ENCODE measurements around the gene NELFB.

The NELFB gene

GRCh38 chr9:137306066-137306849, 51.1 kb downstream of the NELFB start:
- H3K4me3 ChIP-seq (ENCODE audit: low read length), result no peak overlapping the region
- TF ChIP-seq, protein P1, sequence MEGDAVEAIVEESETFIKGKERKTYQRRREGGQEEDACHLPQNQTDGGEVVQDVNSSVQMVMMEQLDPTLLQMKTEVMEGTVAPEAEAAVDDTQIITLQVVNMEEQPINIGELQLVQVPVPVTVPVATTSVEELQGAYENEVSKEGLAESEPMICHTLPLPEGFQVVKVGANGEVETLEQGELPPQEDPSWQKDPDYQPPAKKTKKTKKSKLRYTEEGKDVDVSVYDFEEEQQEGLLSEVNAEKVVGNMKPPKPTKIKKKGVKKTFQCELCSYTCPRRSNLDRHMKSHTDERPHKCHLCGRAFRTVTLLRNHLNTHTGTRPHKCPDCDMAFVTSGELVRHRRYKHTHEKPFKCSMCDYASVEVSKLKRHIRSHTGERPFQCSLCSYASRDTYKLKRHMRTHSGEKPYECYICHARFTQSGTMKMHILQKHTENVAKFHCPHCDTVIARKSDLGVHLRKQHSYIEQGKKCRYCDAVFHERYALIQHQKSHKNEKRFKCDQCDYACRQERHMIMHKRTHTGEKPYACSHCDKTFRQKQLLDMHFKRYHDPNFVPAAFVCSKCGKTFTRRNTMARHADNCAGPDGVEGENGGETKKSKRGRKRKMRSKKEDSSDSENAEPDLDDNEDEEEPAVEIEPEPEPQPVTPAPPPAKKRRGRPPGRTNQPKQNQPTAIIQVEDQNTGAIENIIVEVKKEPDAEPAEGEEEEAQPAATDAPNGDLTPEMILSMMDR (conservative IDR thresholded peaks at IDR 0.05; ENCODE audit: low read length), result no peak
- DNase-seq (ENCODE audit: low read depth), result no peak

DNA sequence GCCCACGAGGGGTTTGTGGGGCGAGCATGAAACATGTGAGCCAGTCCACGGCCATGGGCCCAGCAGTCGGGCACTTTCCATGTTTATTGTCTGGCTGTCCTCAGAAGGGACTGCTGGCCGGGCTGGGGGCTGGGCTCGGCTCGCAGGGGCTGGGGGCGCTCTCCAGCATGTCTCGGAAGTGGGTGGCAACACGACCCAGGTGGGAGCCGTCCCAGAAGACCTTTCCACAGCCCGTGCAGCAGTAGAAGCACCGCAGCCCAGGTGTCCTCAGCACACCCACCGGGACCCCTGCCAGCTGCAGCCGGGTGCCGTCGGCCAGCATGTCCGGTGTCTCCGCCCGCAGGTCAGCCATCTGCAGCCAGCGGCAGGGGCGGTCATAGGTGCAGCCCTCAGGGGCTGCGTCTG, 51.7 kb downstream of the NELFB start:
- H3K4me3 ChIP-seq (ENCODE audit: low read length), result no peak overlapping the region
- no peak for DNase-seq (ENCODE audit: low read depth)
- TF ChIP-seq, protein P1 (conservative IDR thresholded peaks at IDR 0.05; ENCODE audit: low read length), result no peak

- no peak for DNase-seq (ENCODE audit: low read depth)
- H3K4me3 ChIP-seq (ENCODE audit: low read length), result no peak overlapping the region
- TF ChIP-seq, protein P1 (conservative IDR thresholded peaks at IDR 0.05; ENCODE audit: low read length), result no peak
Measured at GRCh38 chr9:137307255-137308056, 52.3 kb downstream of the NELFB start.

GRCh38 chr9:137308057-137308619, 53.0 kb downstream of the NELFB start:
- DNase-seq (ENCODE audit: low read depth), result no peak
- TF ChIP-seq, protein P1 (conservative IDR thresholded peaks at IDR 0.05; ENCODE audit: low read length), result no peak
- no peak overlapping the region for H3K4me3 ChIP-seq (ENCODE audit: low read length)

GRCh38 chr9:137309368-137310188, 54.5 kb downstream of the NELFB start:
- no peak overlapping the region for H3K4me3 ChIP-seq (ENCODE audit: low read length)
- DNase-seq (ENCODE audit: low read depth), result no peak
- TF ChIP-seq, protein P1 (conservative IDR thresholded peaks at IDR 0.05; ENCODE audit: low read length), result no peak

DNA sequence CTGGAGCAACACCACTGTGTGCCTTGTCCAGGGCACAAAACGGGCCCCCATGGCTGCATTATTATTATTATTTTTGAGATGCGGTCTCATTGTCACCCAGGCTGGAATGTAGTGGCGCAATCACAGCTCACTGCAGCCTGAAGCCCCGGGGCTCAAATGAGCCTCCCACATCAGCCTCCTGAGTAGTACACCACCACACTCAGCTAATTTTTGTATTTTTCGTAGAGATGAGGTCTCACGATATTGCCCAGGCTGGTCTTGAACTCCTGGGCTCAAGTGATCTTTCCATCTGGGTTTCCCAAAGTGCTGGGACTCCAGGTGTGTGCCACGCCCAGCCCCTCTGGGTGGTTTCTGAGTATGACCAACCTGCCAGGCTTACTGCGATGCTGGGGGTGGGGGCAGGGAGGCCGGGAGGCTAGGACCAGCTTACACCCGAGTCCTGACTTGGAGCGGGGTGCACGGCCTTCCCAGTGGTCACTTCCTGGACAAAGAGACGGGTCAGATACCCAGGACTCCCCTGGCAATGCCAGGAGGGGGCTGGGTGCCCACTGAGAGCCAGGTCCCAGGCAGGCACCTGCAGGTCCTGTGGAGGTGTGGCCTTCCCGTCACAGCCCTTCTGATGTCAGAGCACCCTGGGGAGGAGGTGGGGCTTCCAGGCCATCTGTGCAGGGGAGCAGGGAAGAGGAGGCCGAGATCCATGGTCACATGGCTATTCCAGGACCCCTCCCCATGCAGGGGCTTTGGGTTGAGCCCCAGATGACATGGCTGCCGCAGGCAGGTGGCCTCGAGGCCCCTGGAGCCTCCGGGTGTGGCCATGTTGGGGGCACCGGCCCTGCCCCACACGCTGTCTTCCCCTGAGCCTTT, 55.3 kb downstream of the NELFB start:
- TF ChIP-seq, protein P1 (conservative IDR thresholded peaks at IDR 0.05; ENCODE audit: low read length), result no peak
- H3K4me3 ChIP-seq (ENCODE audit: low read length), result no peak overlapping the region
- no peak for DNase-seq (ENCODE audit: low read depth)
